GM23338 (cell line): ENCODE measurements around the gene ZBTB5. TPM values are rescaled to one million over a fixed set of nuclear protein-coding genes. Genes with fewer than 3 reads are reported as not detected.

Experiments used
- ATAC-seq: fragments of 200-7000 bp; cut with Tn5 transposase; 3 replicates; pipeline ENCODE4 v1.9.1; 2020
- DNase-seq: peaks from one replicate; pipeline ENCODE4 v3.0.0-alpha.2; 2015; ENCODE audit warnings: low spot score
- H2AFZ ChIP-seq: fragments of 200-600 bp; sonication (generic); 2 replicates; pipeline ENCODE4 v1.8.0; 2016; ENCODE audit warnings: antibody characterized with exemption, mild to moderate bottlenecking, moderate library complexity
- H3F3A ChIP-seq: fragments of 200-600 bp; sonication (generic); replicated peaks from 2 replicates; pipeline ENCODE4 v1.8.0; 2017; ENCODE audit warnings: antibody characterized with exemption, mixed run types, low read depth
- H3K27ac ChIP-seq: fragments of 200-600 bp; sonication (generic); 2 replicates; pipeline ENCODE4 v1.6.1; 2016; ENCODE audit warnings: low read depth
- H3K27me3 ChIP-seq: fragments of 200-600 bp; sonication (generic); 2 replicates; pipeline ENCODE4 v1.8.0; 2016; ENCODE audit warnings: mild to moderate bottlenecking, mixed run types, moderate library complexity; ENCODE audit not compliant: insufficient read depth
- H3K36me3 ChIP-seq: fragments of 200-600 bp; sonication (generic); 2 replicates; pipeline ENCODE4 v1.8.0; 2016; ENCODE audit warnings: mild to moderate bottlenecking; ENCODE audit not compliant: insufficient read depth
- H3K4me1 ChIP-seq: fragments of 200-600 bp; sonication (generic); 2 replicates; pipeline ENCODE4 v1.8.0; 2016; ENCODE audit warnings: mild to moderate bottlenecking, moderate library complexity; ENCODE audit not compliant: insufficient read depth
- H3K4me2 ChIP-seq: fragments of 200-600 bp; sonication (generic); 2 replicates; pipeline ENCODE4 v1.7.1; 2017; ENCODE audit warnings: mixed run types
- H3K4me3 ChIP-seq: fragments of 200-600 bp; sonication (generic); 2 replicates; pipeline ENCODE4 v1.6.1; 2016; ENCODE audit warnings: mixed run types
- H3K79me2 ChIP-seq: fragments of 200-600 bp; sonication (generic); replicated peaks from 2 replicates; pipeline ENCODE4 v1.8.0; 2017; ENCODE audit warnings: mild to moderate bottlenecking; ENCODE audit not compliant: insufficient read depth
- H3K9me2 ChIP-seq: fragments of 200-600 bp; sonication (generic); 2 replicates; pipeline ENCODE4 v1.8.0; 2017; ENCODE audit not compliant: insufficient read depth
- H4K20me1 ChIP-seq: fragments of 200-600 bp; sonication (generic); replicated peaks from 2 replicates; pipeline ENCODE4 v1.8.0; 2017; ENCODE audit warnings: mild to moderate bottlenecking; ENCODE audit not compliant: insufficient read depth
- H3K27ac Mint-ChIP-seq: 2 replicates; pipeline ENCODE4 v1.8.0; 2020; ENCODE audit warnings: inconsistent platforms, mild to moderate bottlenecking, moderate library complexity, mixed read lengths
- H3K27me3 Mint-ChIP-seq: 3 replicates; pipeline ENCODE4 v1.8.0; 2022; ENCODE audit warnings: low read depth, mild to moderate bottlenecking, moderate library complexity, mixed read lengths, inconsistent platforms; ENCODE audit not compliant: insufficient read depth, poor library complexity
- H3K36me3 Mint-ChIP-seq: 3 replicates; pipeline ENCODE4 v1.8.0; 2021; ENCODE audit warnings: low read depth, mild to moderate bottlenecking, inconsistent platforms, moderate library complexity, mixed read lengths
- H3K4me1 Mint-ChIP-seq: 3 replicates; pipeline ENCODE4 v1.8.0; 2020; ENCODE audit warnings: mild to moderate bottlenecking, inconsistent platforms, mixed read lengths
- H3K4me3 Mint-ChIP-seq: 3 replicates; pipeline ENCODE4 v1.8.0; 2021; ENCODE audit warnings: moderate library complexity, mild to moderate bottlenecking, inconsistent platforms, mixed read lengths
- H3K9me3 Mint-ChIP-seq: 3 replicates; pipeline ENCODE4 v1.8.0; 2020; ENCODE audit warnings: moderate library complexity, mild to moderate bottlenecking, inconsistent platforms, mixed read lengths
- CREB1 ChIP-seq: fragments of 250-450 bp; sonication (Bioruptor Pico); IDR thresholded peaks from 2 replicates; pipeline ENCODE4 v1.5.0; 2020; ENCODE audit warnings: low read depth, mild to moderate bottlenecking, moderate library complexity
- CTCF ChIP-seq, 2 experiments: fragments of 200-600 bp in 1 of 2; sonication (generic) in 1 of 2; conservative IDR thresholded peaks; 2 replicates each; pipeline versions ENCODE4 v1.5.1 to v1.6.1; 2016 to 2017; ENCODE audit warnings: antibody characterized with exemption in 2 of 2, low read depth in 2 of 2, mild to moderate bottlenecking in 2 of 2, moderate library complexity in 1 of 2
- ETS1 ChIP-seq: IDR thresholded peaks from 2 replicates; pipeline ENCODE4 v1.6.1; 2016; ENCODE audit warnings: antibody characterized with exemption
- EZH2 ChIP-seq: fragments of 200-600 bp; sonication (generic); IDR thresholded peaks from one replicate; pipeline ENCODE4 v1.8.0; 2017; ENCODE audit warnings: antibody characterized with exemption, mild to moderate bottlenecking, low read depth; ENCODE audit not compliant: unreplicated experiment
- EZH2phosphoT487 ChIP-seq: fragments of 200-600 bp; sonication (generic); IDR thresholded peaks from one replicate; pipeline ENCODE4 v1.8.1; 2018; ENCODE audit warnings: antibody characterized with exemption; ENCODE audit not compliant: unreplicated experiment
- JUNB ChIP-seq: IDR thresholded peaks from one replicate; pipeline ENCODE4 v1.6.1; 2016; ENCODE audit warnings: antibody characterized with exemption; ENCODE audit not compliant: unreplicated experiment
- NANOG ChIP-seq: IDR thresholded peaks from 2 replicates; pipeline ENCODE4 v1.6.1; 2016; ENCODE audit warnings: antibody characterized with exemption, borderline replicate concordance
- POLR2AphosphoS5 ChIP-seq: IDR thresholded peaks from 2 replicates; pipeline ENCODE4 v1.6.1; 2016; ENCODE audit warnings: antibody characterized with exemption, low read depth
- REST ChIP-seq: IDR thresholded peaks from one replicate; pipeline ENCODE4 v1.6.1; 2018; ENCODE audit warnings: antibody characterized with exemption; ENCODE audit not compliant: unreplicated experiment
- STAT1 ChIP-seq: IDR thresholded peaks from one replicate; pipeline ENCODE4 v1.6.1; 2016; ENCODE audit warnings: antibody characterized with exemption; ENCODE audit not compliant: unreplicated experiment
- ZNF114 ChIP-seq: fragments of 250-450 bp; sonication (Bioruptor Pico); IDR thresholded peaks from 2 replicates; pipeline ENCODE4 v1.5.0; 2020; ENCODE audit warnings: mild to moderate bottlenecking, moderate library complexity
- ZNF331 ChIP-seq: fragments of 250-450 bp; sonication (Bioruptor Pico); IDR thresholded peaks from 2 replicates; pipeline ENCODE4 v1.5.0; 2020; ENCODE audit warnings: low read depth, mild to moderate bottlenecking, moderate library complexity
- ZNF462 ChIP-seq: fragments of 250-450 bp; sonication (Bioruptor Pico); IDR thresholded peaks from 2 replicates; pipeline ENCODE4 v1.5.0; 2020; ENCODE audit warnings: mild to moderate bottlenecking, moderate library complexity
- polyA plus RNA-seq: library from polyadenylated mRNA; unstranded; fragments of >200 nt; fragmentation: Nextera tagmentation; extraction: Ambion mirVana; gene quantifications from 2 replicates; pipeline ENCODE4 v1.2.1, GENCODE V29; 2016
- total RNA-seq: library from RNA; depleted of rRNA; stranded (reverse); fragments of >200 nt; shearing (Covaris generic); gene quantifications from 2 replicates; pipeline ENCODE4 v1.2.3, GENCODE V29; 2014

The ZBTB5 gene
- total and polyA plus RNA-seq, 2 experiments from 2014 or later: 2.8 to 19.5 TPM

GRCh38 chr9:37445832-37446231, 19.4 kb downstream of the ZBTB5 start (continued):
- no peak for TF ChIP-seq CREB1 (CRISPR knock-in tag)
- no peak for TF ChIP-seq STAT1
- TF ChIP-seq ZNF114 (CRISPR knock-in tag): no peak

- Histone ChIP-seq H3K36me3 (peaks cover 12% of the 10 kb centered on the region), H3K27me3 (no peaks in the 10 kb centered on the region), H3K4me2 (no peak overlapping the region), H4K20me1 (peaks cover 40% of the 10 kb centered on the region), H3K79me2 (peaks cover 76% of the 10 kb centered on the region), H3K9me2 (no peaks in the 10 kb centered on the region), H3K4me3 (no peak overlapping the region), H3K27ac (no peak overlapping the region), H2AFZ (no peak overlapping the region), H3F3A (no peaks in the 10 kb centered on the region), H3K4me1 (peaks cover 4% of the 10 kb centered on the region; the same call in 1 of the 2 replicates)
- peaks cover 12% of the 10 kb centered on the region for H3K4me1 Mint-ChIP-seq
- H3K9me3 Mint-ChIP-seq: no peaks in the 10 kb centered on the region
- ATAC-seq (no peak), DNase-seq (no peak)
- no peaks in the 10 kb centered on the region for H3K27me3 Mint-ChIP-seq
- no peak overlapping the region for H3K4me3 Mint-ChIP-seq
- peaks cover 26% of the 10 kb centered on the region for H3K36me3 Mint-ChIP-seq
- TF ChIP-seq POLR2AphosphoS5 (no peak), ETS1 (no peak), REST (no peak), EZH2 (no peak), STAT1 (no peak), EZH2phosphoT487 (no peak), ZNF331 (no peak), JUNB (no peak), CREB1 (CRISPR knock-in tag) (no peak), NANOG (no peak), ZNF114 (CRISPR knock-in tag) (no peak), CTCF (conservative IDR thresholded peaks at IDR 0.05; ENCODE audit: low read depth in 2 of 2) (no peak), ZNF462 (CRISPR knock-in tag) (no peak)
- no peak overlapping the region for H3K27ac Mint-ChIP-seq
Observed at GRCh38 chr9:37444890-37445289, 20.4 kb downstream of the ZBTB5 start.
